GM06990 (cell line): ENCODE measurements around the gene AIPL1.

ENCODE experiments used
- DNase-seq: peaks from one replicate; pipeline ENCODE4 v3.0.0-alpha.2; 2011; ENCODE audit not compliant: insufficient read length; ENCODE audit errors: extremely low read depth
- H3K27me3 ChIP-seq: replicated peaks from 2 replicates; pipeline ENCODE4 v1.6.0; 2011; ENCODE audit warnings: low read length; ENCODE audit not compliant: control insufficient read depth, insufficient read depth
- H3K36me3 ChIP-seq: 2 replicates; pipeline ENCODE4 v1.5.1; 2011; ENCODE audit warnings: low read length; ENCODE audit not compliant: control insufficient read depth, insufficient read depth
- H3K4me3 ChIP-seq: replicated peaks from 2 replicates; pipeline ENCODE4 v1.5.1; 2011; ENCODE audit warnings: low read depth, mild to moderate bottlenecking, control low read depth, low read length
- TF ChIP-seq, protein P1 (sequence below): IDR thresholded peaks from 2 replicates; pipeline ENCODE4 v1.5.1; 2011; ENCODE audit warnings: low read length, control low read depth, mild to moderate bottlenecking, inconsistent platforms; ENCODE audit not compliant: insufficient read depth, poor library complexity, severe bottlenecking

Gene AIPL1

DNA sequence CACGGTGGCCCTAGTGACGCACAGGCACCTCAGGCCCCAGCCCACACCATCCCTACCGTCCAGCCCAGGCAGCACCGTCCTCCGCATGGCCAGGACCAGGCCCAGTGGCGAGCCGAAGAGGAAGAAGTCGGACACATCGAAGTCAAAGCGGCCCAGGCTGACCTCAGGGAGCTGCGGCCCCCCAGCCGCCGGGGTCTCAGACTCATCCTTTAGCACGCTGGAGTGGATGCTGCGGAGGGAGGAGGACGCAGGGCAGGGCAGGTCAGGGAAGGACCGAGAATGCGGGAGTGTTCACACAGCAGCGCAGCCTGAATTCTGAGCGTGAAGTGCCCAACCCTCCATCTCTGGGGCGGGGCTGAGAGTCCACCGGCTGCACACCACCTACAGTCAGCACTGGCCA, 39.5 kb upstream of the AIPL1 start:
- no peaks in the 10 kb centered on the region for H3K27me3 ChIP-seq
- H3K36me3 ChIP-seq = no peaks in the 10 kb centered on the region
- TF ChIP-seq, protein P1, sequence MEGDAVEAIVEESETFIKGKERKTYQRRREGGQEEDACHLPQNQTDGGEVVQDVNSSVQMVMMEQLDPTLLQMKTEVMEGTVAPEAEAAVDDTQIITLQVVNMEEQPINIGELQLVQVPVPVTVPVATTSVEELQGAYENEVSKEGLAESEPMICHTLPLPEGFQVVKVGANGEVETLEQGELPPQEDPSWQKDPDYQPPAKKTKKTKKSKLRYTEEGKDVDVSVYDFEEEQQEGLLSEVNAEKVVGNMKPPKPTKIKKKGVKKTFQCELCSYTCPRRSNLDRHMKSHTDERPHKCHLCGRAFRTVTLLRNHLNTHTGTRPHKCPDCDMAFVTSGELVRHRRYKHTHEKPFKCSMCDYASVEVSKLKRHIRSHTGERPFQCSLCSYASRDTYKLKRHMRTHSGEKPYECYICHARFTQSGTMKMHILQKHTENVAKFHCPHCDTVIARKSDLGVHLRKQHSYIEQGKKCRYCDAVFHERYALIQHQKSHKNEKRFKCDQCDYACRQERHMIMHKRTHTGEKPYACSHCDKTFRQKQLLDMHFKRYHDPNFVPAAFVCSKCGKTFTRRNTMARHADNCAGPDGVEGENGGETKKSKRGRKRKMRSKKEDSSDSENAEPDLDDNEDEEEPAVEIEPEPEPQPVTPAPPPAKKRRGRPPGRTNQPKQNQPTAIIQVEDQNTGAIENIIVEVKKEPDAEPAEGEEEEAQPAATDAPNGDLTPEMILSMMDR = no peak
- no peak overlapping the region for H3K4me3 ChIP-seq
- DNase-seq = no peak

DNA sequence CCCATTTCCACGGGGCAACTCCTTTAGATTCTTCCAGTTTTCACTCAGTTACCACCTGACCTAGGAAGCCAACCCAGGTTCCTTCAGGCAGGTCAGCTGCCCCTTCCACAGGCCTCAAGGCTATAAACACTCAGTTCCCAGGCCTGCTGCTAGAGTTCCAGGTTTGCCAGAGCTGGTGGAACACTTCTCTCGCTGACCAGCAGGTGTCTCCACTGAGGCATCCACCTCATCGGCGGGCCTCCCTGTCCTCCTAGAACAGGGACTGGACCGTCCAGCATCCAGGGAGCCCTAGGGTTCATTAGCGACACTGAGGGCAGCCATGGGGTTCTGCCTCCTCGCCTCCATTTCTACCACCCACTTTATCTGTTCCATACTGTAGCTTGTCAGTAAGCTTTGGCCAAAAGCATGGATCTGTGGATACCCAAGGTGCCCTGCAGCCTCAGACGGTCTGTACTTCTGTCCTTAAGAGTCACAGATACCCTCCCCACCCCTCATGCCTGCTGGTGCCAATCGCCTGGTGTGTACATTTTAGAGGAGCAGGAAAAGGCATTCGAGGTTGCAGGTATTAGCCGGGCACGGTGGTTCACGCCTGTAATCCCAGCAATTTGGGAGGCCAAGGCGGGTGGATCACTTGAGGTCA, 38.3 kb upstream of the AIPL1 start:
- Histone ChIP-seq H3K4me3 (no peak overlapping the region), H3K36me3 (no peaks in the 10 kb centered on the region), H3K27me3 (no peaks in the 10 kb centered on the region)
- peak; percentile 25 for DNase-seq
- TF ChIP-seq, protein P1 = peak; percentile 92

DNA sequence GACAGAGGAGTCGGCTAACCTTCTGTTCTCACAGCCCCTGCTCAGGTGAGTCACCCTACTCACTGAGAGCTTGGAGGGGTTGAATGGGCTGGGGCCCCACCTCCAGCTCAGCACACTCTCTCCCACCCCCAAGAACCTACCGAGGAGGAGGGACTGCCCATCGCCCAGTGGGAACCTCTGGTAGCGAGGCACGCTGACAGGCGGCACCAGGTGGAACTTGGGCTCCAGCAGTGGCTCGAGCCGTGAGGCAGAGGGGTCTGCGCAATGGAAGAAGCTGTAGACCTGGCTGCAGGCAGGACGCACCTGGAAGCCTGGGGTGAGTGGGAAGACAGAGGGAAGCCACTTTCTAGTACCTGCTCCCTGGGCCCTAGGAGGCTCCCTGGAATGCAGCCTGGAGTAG, 37.6 kb upstream of the AIPL1 start:
- no peaks in the 10 kb centered on the region; the same call in 1 of the 2 replicates for H3K27me3 ChIP-seq
- no peak for DNase-seq
- H3K36me3 ChIP-seq = no peaks in the 10 kb centered on the region
- no peak overlapping the region for H3K4me3 ChIP-seq
- TF ChIP-seq, protein P1 = no peak

DNA sequence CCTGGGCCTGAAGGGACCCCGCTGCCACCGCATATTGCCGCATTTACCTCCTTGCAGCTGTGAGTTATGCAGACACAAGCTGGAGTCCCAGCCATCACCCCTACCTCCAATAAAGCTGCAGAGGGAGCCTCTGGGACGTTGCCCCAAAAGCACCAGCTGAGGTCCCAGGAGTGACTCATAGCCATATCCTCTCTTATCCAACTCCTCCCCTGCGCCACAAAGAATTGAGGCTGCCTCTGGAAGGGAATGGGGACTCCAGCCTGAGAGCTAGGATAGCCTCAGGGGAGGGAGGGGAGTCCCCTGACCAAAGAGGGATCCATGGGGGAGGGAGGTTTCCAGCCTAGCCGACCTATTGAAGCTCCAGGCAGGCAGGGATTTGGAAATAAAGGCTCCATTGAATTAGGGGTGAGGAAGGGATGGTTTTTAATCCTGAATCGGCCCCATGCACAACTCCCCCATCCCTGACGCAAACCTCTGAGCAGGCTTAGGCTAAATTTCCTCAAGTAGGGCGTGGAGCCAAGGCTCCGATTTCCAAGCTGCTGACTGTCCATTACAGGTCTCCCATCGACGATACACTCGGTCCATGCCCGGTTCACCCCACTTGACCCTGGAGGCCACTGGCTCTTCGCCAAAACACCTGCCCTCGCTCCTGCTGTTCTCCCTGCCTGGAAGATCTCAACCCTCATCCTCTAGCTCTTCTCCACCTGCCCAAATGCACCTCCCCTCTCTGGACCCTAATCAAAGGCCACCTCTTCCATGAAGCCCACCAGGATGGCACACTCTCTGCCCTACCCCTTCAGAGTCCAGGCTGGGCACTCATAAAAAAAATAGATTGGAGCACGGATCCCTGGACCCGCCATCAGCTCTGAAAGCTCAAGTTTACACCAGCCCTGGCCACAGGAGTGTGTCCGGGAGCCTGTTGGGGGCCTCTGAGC, 36.9 kb upstream of the AIPL1 start:
- no peaks in the 10 kb centered on the region for H3K36me3 ChIP-seq
- TF ChIP-seq, protein P1 = no peak
- no peaks in the 10 kb centered on the region; the same call in 1 of the 2 replicates for H3K27me3 ChIP-seq
- H3K4me3 ChIP-seq = no peak overlapping the region
- DNase-seq = no peak

DNA sequence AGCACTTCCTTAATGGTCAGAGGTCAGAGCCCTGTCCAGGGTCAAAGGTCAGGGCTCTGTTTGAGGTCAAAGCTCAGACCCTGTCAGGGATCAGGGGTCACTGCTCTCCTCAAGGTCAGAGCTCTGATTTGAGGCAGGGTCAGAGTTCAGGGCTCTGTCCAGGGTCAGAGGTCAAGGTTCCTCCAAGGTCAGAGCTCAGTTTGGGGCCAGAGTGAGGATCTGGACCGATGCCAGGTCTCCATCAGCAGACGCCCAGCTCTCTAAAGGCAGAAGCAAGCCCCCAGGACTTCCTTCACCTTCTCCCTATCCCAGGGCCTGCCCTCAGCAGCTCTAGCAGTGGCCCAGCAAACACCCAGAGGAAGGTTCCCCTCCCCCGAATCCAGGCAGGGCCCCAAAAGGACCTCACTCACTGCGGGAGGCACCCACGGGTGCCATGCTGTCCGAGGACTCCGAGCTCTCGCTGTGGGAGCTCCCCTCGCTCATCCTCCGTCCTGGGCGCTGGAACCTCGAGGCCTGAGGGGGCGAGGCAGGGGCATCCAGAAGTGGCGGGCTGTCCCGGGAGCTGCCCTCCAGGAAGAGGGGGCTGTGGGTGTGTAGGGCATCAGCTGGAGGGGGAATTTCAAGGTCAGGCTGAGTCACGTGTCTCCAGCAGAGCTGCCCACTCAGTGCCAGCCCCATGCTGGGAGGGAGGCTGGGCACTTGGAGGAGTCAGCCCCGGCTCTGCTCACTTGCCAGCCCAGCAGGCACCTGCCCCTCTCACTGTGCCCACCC, 36.0 kb upstream of the AIPL1 start:
- TF ChIP-seq, protein P1 = no peak

More for the DNA sequence above, 36.0 kb upstream of the AIPL1 start:
- no peaks in the 10 kb centered on the region; the same call in 1 of the 2 replicates for H3K27me3 ChIP-seq
- no peaks in the 10 kb centered on the region for H3K36me3 ChIP-seq
- H3K4me3 ChIP-seq = no peak overlapping the region
- DNase-seq = no peak
